Islet of Langerhans (tissue), 1 donor: Measurements from ENCODE around the gene FGF1.
A peak's percentile ranks its signal among the peaks of the same experiment; 100 is the strongest.
"Not testable (repeated sequence)": the region's sequence is repeated elsewhere in the genome, so short reads cannot be mapped to it uniquely, and the experiment has no call there.

ENCODE experiments used
- FAIRE-seq: peaks from one replicate; lab custom pipeline; 2011; peaks lifted over from hg19 to GRCh38; lab: Jason Lieb, UNC

FGF1 gene

GRCh38 chr5:142668336-142668735 is 17.6 kb downstream of the FGF1 start:
- FAIRE-seq, result no peak

- no peak for FAIRE-seq
Measured at GRCh38 chr5:142667831-142668230, 18.1 kb downstream of the FGF1 start.

- no peak for FAIRE-seq
Measured at GRCh38 chr5:142664636-142665035, 21.3 kb downstream of the FGF1 start.

- FAIRE-seq, result no peak
Measured at GRCh38 chr5:142664067-142664466, 21.8 kb downstream of the FGF1 start.

GRCh38 chr5:142663246-142663645 is 22.6 kb downstream of the FGF1 start:
- no peak for FAIRE-seq

- FAIRE-seq, result no peak
Measured at GRCh38 chr5:142661957-142662356, 23.9 kb downstream of the FGF1 start.

GRCh38 chr5:142661143-142661542 is 24.7 kb downstream of the FGF1 start:
- FAIRE-seq, result no peak

GRCh38 chr5:142660731-142661130 is 25.2 kb downstream of the FGF1 start:
- no peak for FAIRE-seq

GRCh38 chr5:142660196-142660595 is 25.7 kb downstream of the FGF1 start:
- FAIRE-seq, result no peak

GRCh38 chr5:142659405-142659804 is 26.5 kb downstream of the FGF1 start:
- FAIRE-seq, result no peak

GRCh38 chr5:142658278-142658677 is 27.6 kb downstream of the FGF1 start:
- no peak for FAIRE-seq

- FAIRE-seq, result no peak
Measured at GRCh38 chr5:142657446-142657845, 28.4 kb downstream of the FGF1 start.

- FAIRE-seq, result peak; percentile 72
Measured at GRCh38 chr5:142655339-142656267, 30.3 kb downstream of the FGF1 start.

- no peak for FAIRE-seq
Measured at GRCh38 chr5:142654578-142655058, 31.3 kb downstream of the FGF1 start.

- no peak for FAIRE-seq
Measured at GRCh38 chr5:142653321-142653720, 32.6 kb downstream of the FGF1 start.

GRCh38 chr5:142652563-142652962 is 33.3 kb downstream of the FGF1 start:
- FAIRE-seq, result no peak

GRCh38 chr5:142650881-142651280 is 35.0 kb downstream of the FGF1 start:
- no peak for FAIRE-seq

- no peak for FAIRE-seq
Measured at GRCh38 chr5:142650060-142650459, 35.8 kb downstream of the FGF1 start.

- FAIRE-seq, result not testable (repeated sequence)
Measured at GRCh38 chr5:142648108-142648507, 37.8 kb downstream of the FGF1 start.

GRCh38 chr5:142645456-142645855 is 40.4 kb downstream of the FGF1 start:
- no peak for FAIRE-seq

- FAIRE-seq, result no peak
Measured at GRCh38 chr5:142644640-142645361, 41.1 kb downstream of the FGF1 start.

GRCh38 chr5:142644127-142644526 is 41.8 kb downstream of the FGF1 start:
- no peak for FAIRE-seq

- FAIRE-seq, result no peak
Measured at GRCh38 chr5:142643634-142644033, 42.3 kb downstream of the FGF1 start.
